HL-60 (cell line): ENCODE data around the gene AFF1.

Experiments
- CTCF ChIP-seq: IDR thresholded peaks from one replicate; pipeline ENCODE4 v1.5.1; 2011; ENCODE audit warnings: low read length, control low read depth, inconsistent platforms; ENCODE audit not compliant: insufficient read depth
- GABPA ChIP-seq: IDR thresholded peaks from 2 replicates; pipeline ENCODE4 v1.6.1; 2012; ENCODE audit warnings: low read depth
- POLR2AphosphoS5 ChIP-seq: IDR thresholded peaks from 2 replicates; pipeline ENCODE4 v1.6.1; 2012; ENCODE audit warnings: low read depth
- SPI1 ChIP-seq: IDR thresholded peaks from 2 replicates; pipeline ENCODE4 v1.6.1; 2012; ENCODE audit warnings: low read depth, mild to moderate bottlenecking, borderline replicate concordance
- TF ChIP-seq, protein P1 (sequence below): IDR thresholded peaks from 2 replicates; pipeline ENCODE4 v1.6.1; 2012; ENCODE audit warnings: low read depth; ENCODE audit not compliant: insufficient replicate concordance

DNA sequence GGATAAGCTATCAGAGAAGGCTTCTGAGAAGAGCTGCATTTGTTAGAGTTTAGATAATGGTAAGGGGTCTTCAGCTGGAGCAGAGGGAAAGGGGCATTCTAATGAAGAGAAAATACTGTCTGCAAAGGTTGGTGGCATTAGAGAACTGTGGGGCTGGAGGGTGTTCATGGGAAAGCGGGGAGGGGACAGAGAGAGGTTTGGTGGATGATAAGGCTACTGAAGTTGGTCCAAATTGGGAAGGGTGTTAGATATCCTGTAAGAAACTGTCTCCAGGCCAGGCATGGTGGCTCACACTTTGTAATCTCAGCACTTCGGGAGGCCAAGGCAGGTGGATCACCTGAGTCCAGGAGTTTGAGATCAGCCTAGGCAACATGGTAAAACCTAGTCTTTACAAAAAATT is 59.9 kb downstream of the AFF1 start:
- no peak for TF ChIP-seq CTCF
- TF ChIP-seq GABPA: no peak
- TF ChIP-seq POLR2AphosphoS5: no peak
- TF ChIP-seq, protein P1, sequence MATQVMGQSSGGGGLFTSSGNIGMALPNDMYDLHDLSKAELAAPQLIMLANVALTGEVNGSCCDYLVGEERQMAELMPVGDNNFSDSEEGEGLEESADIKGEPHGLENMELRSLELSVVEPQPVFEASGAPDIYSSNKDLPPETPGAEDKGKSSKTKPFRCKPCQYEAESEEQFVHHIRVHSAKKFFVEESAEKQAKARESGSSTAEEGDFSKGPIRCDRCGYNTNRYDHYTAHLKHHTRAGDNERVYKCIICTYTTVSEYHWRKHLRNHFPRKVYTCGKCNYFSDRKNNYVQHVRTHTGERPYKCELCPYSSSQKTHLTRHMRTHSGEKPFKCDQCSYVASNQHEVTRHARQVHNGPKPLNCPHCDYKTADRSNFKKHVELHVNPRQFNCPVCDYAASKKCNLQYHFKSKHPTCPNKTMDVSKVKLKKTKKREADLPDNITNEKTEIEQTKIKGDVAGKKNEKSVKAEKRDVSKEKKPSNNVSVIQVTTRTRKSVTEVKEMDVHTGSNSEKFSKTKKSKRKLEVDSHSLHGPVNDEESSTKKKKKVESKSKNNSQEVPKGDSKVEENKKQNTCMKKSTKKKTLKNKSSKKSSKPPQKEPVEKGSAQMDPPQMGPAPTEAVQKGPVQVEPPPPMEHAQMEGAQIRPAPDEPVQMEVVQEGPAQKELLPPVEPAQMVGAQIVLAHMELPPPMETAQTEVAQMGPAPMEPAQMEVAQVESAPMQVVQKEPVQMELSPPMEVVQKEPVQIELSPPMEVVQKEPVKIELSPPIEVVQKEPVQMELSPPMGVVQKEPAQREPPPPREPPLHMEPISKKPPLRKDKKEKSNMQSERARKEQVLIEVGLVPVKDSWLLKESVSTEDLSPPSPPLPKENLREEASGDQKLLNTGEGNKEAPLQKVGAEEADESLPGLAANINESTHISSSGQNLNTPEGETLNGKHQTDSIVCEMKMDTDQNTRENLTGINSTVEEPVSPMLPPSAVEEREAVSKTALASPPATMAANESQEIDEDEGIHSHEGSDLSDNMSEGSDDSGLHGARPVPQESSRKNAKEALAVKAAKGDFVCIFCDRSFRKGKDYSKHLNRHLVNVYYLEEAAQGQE: no peak
- TF ChIP-seq SPI1: no peak
